ENCODE measurements around the gene GOLGA6L10.
"Not testable (repeated sequence)": the region's sequence is repeated elsewhere in the genome, so short reads cannot be mapped to it uniquely, and the experiment has no call there.

DNA sequence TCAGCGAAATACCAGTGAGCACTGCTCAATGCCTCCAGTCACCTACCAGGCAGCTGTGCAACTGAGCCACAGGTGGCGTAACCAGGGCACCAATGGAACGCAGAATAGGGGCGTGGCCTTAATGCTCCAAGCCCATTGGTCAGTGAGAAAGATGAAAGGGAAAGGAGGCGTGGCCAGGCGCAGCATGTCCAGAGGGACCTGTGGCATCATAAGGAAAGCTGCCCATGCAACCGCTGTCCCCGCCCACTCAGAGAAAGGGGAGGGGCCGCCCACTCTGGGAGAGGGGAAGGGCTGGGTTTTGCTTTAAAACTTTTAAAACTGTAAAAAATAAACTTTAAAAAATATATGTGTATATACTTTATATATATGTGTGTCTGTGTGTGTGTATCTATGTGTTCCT is at the start of gene GOLGA6L10:
- TF ChIP-seq FOXM1 (IDR thresholded peaks at IDR 0.05; ENCODE audit: borderline replicate concordance, low read depth); EP300 (IDR thresholded peaks at IDR 0.05; ENCODE audit: borderline replicate concordance): not testable (repeated sequence)
- TF ChIP-seq, protein P1, sequence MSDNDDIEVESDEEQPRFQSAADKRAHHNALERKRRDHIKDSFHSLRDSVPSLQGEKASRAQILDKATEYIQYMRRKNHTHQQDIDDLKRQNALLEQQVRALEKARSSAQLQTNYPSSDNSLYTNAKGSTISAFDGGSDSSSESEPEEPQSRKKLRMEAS (IDR thresholded peaks at IDR 0.05) = not testable (repeated sequence)
